HCT116 (cell line): ENCODE results near the gene CALM3. TPM values are rescaled to one million over a fixed set of nuclear protein-coding genes. Genes with fewer than 3 reads are reported as not detected.

Experiments
- ATAC-seq: fragments of 200-7000 bp; cut with Tn5 transposase; 2 replicates; pipeline ENCODE4 v1.9.1; 2020; ENCODE audit warnings: mild to moderate bottlenecking, moderate library complexity
- BruUV-seq: library from RNA; stranded (reverse); fragments of 400-500 nt; replicated peaks from 2 replicates; lab custom pipeline; 2021; lab: Mats Ljungman, UMichigan
- CTCF ChIA-PET: fragments of 300-600 bp; sonication (Branson Sonifier 250); formaldehyde crosslinking; loops from one replicate; lab custom pipeline; 2021; ENCODE audit warnings: antibody characterized with exemption; lab: Charles Lee
- POLR2A ChIA-PET: fragments of 300-600, 350-600 bp; sonication (Branson Sonifier 250); formaldehyde crosslinking; loops from one replicate; lab custom pipeline; 2021; ENCODE audit warnings: antibody characterized with exemption; lab: Charles Lee
- RAD21 ChIA-PET, 2 experiments: fragments of 300-600 bp; sonication (Branson Sonifier 250); formaldehyde crosslinking; loops; one replicate each; lab custom pipeline; 2023; ENCODE audit warnings: low total read pairs in 2 of 2; ENCODE audit not compliant: uncharacterized antibody in 2 of 2, unreplicated experiment in 2 of 2, low non-redundant PET in 1 of 2; lab: Charles Lee
- DNase-seq: peaks from one replicate; pipeline ENCODE4 v3.0.0-alpha.2; 2010; ENCODE audit warnings: low read depth, low spot score
- H2AFZ ChIP-seq: fragments of 200-600 bp; shearing (Covaris generic), sonication (generic); 2 replicates; pipeline ENCODE4 v1.6.1; 2017; ENCODE audit warnings: low read depth, mixed run types, mixed read lengths, antibody characterized with exemption, low read length; ENCODE audit not compliant: poor library complexity, severe bottlenecking
- H3K27ac ChIP-seq: 2 replicates; pipeline ENCODE4 v1.5.1; 2012; ENCODE audit warnings: low read depth, low read length
- H3K27me3 ChIP-seq: fragments of 200-600 bp; sonication (generic); 2 replicates; pipeline ENCODE4 v1.6.1; 2016; ENCODE audit warnings: mixed run types, low read length, mixed read lengths; ENCODE audit not compliant: insufficient read depth
- H3K36me3 ChIP-seq, 2 experiments: fragments of 200-500 bp in 1 of 2; fragments of 200-600 bp in 1 of 2; sonication (Bioruptor generic) in 1 of 2; sonication (generic) in 1 of 2; 2 replicates each; pipeline versions ENCODE4 v1.5.1 to v1.6.1; 2014 to 2016; ENCODE audit warnings: low read length in 2 of 2, inconsistent platforms in 1 of 2, mixed read lengths in 1 of 2, mixed run types in 1 of 2; ENCODE audit not compliant: insufficient read depth in 2 of 2, control insufficient read depth in 1 of 2
- H3K4me1 ChIP-seq, 2 experiments: fragments of 200-600 bp in 1 of 2; sonication (generic) in 1 of 2; 2 replicates each; pipeline versions ENCODE4 v1.5.1 to v1.6.1; 2012 to 2017; ENCODE audit warnings: low read length in 2 of 2, inconsistent platforms in 1 of 2, mild to moderate bottlenecking in 1 of 2, mixed read lengths in 1 of 2, mixed run types in 1 of 2, moderate library complexity in 1 of 2; ENCODE audit not compliant: insufficient read depth in 2 of 2, control insufficient read depth in 1 of 2
- H3K4me2 ChIP-seq: fragments of 200-600 bp; sonication (generic); 2 replicates; pipeline ENCODE4 v1.6.1; 2017; ENCODE audit warnings: mixed run types, low read length, mixed read lengths
- H3K4me3 ChIP-seq, 2 experiments: fragments of 200-600 bp in 1 of 2; sonication (generic) in 1 of 2; replicated peaks in 1 of 2; 2 replicates each; pipeline ENCODE4 v1.5.1; 2011 to 2016; ENCODE audit warnings: low read length in 2 of 2, control low read depth in 1 of 2, low read depth in 1 of 2, mild to moderate bottlenecking in 1 of 2, mixed read lengths in 1 of 2, mixed run types in 1 of 2
- H3K79me2 ChIP-seq: fragments of 200-600 bp; sonication (generic); 2 replicates; pipeline ENCODE4 v1.6.1; 2017; ENCODE audit warnings: mild to moderate bottlenecking, mixed run types, low read length, moderate library complexity, mixed read lengths; ENCODE audit not compliant: insufficient read depth
- H3K9ac ChIP-seq: fragments of 200-600 bp; sonication (generic); 2 replicates; pipeline ENCODE4 v1.6.1; 2016; ENCODE audit warnings: low read length, mixed read lengths
- H3K9me2 ChIP-seq: fragments of 200-600 bp; sonication (generic), shearing (Covaris generic); 2 replicates; pipeline ENCODE4 v1.6.1; 2017; ENCODE audit warnings: mixed run types, mild to moderate bottlenecking, moderate library complexity; ENCODE audit not compliant: insufficient read depth
- H3K9me3 ChIP-seq, 2 experiments: fragments of 200-500 bp in 1 of 2; fragments of 200-600 bp in 1 of 2; sonication (Bioruptor generic) in 1 of 2; sonication (generic) in 1 of 2; 2 replicates each; pipeline ENCODE4 v1.6.1; 2014 to 2017; ENCODE audit warnings: low read length in 2 of 2, mixed read lengths in 2 of 2, inconsistent platforms in 1 of 2, low read depth in 1 of 2, mild to moderate bottlenecking in 1 of 2, mixed run types in 1 of 2, moderate library complexity in 1 of 2; ENCODE audit not compliant: control insufficient read depth in 1 of 2, insufficient read depth in 1 of 2
- H4K20me1 ChIP-seq: fragments of 200-600 bp; sonication (generic), shearing (Covaris generic); 2 replicates; pipeline ENCODE4 v1.6.1; 2017; ENCODE audit warnings: mixed run types, mild to moderate bottlenecking, moderate library complexity; ENCODE audit not compliant: insufficient read depth
- CBX3 ChIP-seq: IDR thresholded peaks from 2 replicates; pipeline ENCODE4 v1.6.1; 2012; ENCODE audit warnings: low read depth
- CEBPB ChIP-seq: IDR thresholded peaks from 2 replicates; pipeline ENCODE4 v1.6.1; 2012; ENCODE audit warnings: low read depth
- CTCF ChIP-seq, 3 experiments: fragments of 200-600 bp in 1 of 3; sonication (generic) in 1 of 3; IDR thresholded peaks in 2 of 3; conservative IDR thresholded peaks in 1 of 3; 2 replicates each; pipeline ENCODE4 v1.5.1; 2012 to 2017; ENCODE audit warnings: low read depth in 2 of 3, low read length in 2 of 3, antibody characterized with exemption in 1 of 3, borderline replicate concordance in 1 of 3, control low read depth in 1 of 3, mild to moderate bottlenecking in 1 of 3, mixed read lengths in 1 of 3, mixed run types in 1 of 3, moderate library complexity in 1 of 3; ENCODE audit not compliant: insufficient read depth in 1 of 3
- EGR1 ChIP-seq: IDR thresholded peaks from 2 replicates; pipeline ENCODE4 v1.6.1; 2012; ENCODE audit warnings: low read depth
- EZH2phosphoT487 ChIP-seq: fragments of 200-600 bp; IDR thresholded peaks from 2 replicates; pipeline ENCODE4 v1.6.1; 2018; ENCODE audit warnings: antibody characterized with exemption, borderline replicate concordance
- JUND ChIP-seq: IDR thresholded peaks from 2 replicates; pipeline ENCODE4 v1.6.1; 2012
- MAX ChIP-seq: IDR thresholded peaks from 2 replicates; pipeline ENCODE4 v1.6.1; 2012
- SIN3A ChIP-seq: IDR thresholded peaks from 2 replicates; pipeline ENCODE4 v1.6.1; 2012; ENCODE audit warnings: low read depth
- SP1 ChIP-seq: IDR thresholded peaks from 2 replicates; pipeline ENCODE4 v1.6.1; 2012; ENCODE audit warnings: low read depth
- TCF7L2 ChIP-seq: IDR thresholded peaks from 2 replicates; pipeline ENCODE4 v1.7.0; 2011; ENCODE audit warnings: borderline replicate concordance, inconsistent platforms; ENCODE audit not compliant: insufficient read depth, insufficient read length; ENCODE audit errors: extremely low read depth
- YY1 ChIP-seq: IDR thresholded peaks from 2 replicates; pipeline ENCODE4 v1.6.1; 2011; ENCODE audit warnings: low read length, low read depth, moderate library complexity, mild to moderate bottlenecking; ENCODE audit not compliant: insufficient replicate concordance; ENCODE audit errors: extremely low read depth
- intact Hi-C: fragments of 100-400 bp; cut with micrococcal nuclease; formaldehyde crosslinking; loops from 2 replicates; pipeline ENCODE4 v1.10.0; 2022
- total RNA-seq: library from RNA; stranded (reverse); gene quantifications from one replicate; pipeline ENCODE4 v1.2.1, GENCODE V29; 2021; ENCODE audit not compliant: unreplicated experiment

The CALM3 gene
- total RNA-seq, 1 experiment from 2014 or later: 335 TPM

- H3K9me3 ChIP-seq: no peaks in the 10 kb centered on the region
- no peak overlapping the region for H3K4me2 ChIP-seq
- no peak overlapping the region for H3K27ac ChIP-seq
- no peaks in the 10 kb centered on the region for H3K27me3 ChIP-seq
- RAD21 ChIA-PET: interaction anchor here (0.8 to 2.8 kb wide), 4 partner anchors 43 to 136 kb away, joined by 3 to 19 read pairs (median 8); partner anchors contain the start of gene DACT3 (in 2 of the 2)
- no peak overlapping the region for H3K9ac ChIP-seq
- no peak overlapping the region for H2AFZ ChIP-seq
- ATAC-seq (no peak), DNase-seq (no peak)
- BruUV-seq: no TSS peak
- CTCF ChIA-PET: interaction anchor here (0.8 to 7.7 kb wide), 9 partner anchors 11 to 223 kb away, joined by 3 to 217 read pairs (median 4); partner anchors contain the start of genes CALM3 and DACT3
- no peaks in the 10 kb centered on the region for H4K20me1 ChIP-seq
- H3K9me2 ChIP-seq: no peaks in the 10 kb centered on the region
- TF ChIP-seq EGR1: no peak
- TF ChIP-seq SIN3A: no peak
- no peak for TF ChIP-seq SP1
- no peak for TF ChIP-seq MAX
- no peak for TF ChIP-seq TCF7L2
- no peak for TF ChIP-seq YY1
- no peak for TF ChIP-seq JUND
- no peak for TF ChIP-seq CTCF (IDR thresholded peaks at IDR 0.05 in 2 of 3, conservative IDR thresholded peaks at IDR 0.05 in 1 of 3; ENCODE audit: borderline replicate concordance in 1 of 3, insufficient read depth in 1 of 3, low read depth in 2 of 3, low read length in 2 of 3)
- no peak for TF ChIP-seq CEBPB
- no peak for TF ChIP-seq CBX3
- no peak for TF ChIP-seq EZH2phosphoT487
- POLR2A ChIA-PET: interaction anchor here (0.5 to 1.4 kb wide), 3 partner anchors 44 to 156 kb away, joined by 3 to 6 read pairs (median 6); partner anchors contain the start of gene DACT3
- H3K79me2 ChIP-seq: no peaks in the 10 kb centered on the region
- no peak overlapping the region for H3K4me3 ChIP-seq
- peaks cover 0 to 26% of the 10 kb centered on the region in 2 experiments; a peak in 3 of 4 replicates for H3K4me1 ChIP-seq
- intact Hi-C loops: loop anchor here (10.0 kb wide), 1 partner anchor 107 kb away; no protein-coding TSS in a partner anchor
- no peaks in the 10 kb centered on the region for H3K36me3 ChIP-seq
These were observed 16.5 kb downstream of the CALM3 start for GRCh38 chr19:46617601-46618000.
